LoVo (cell line): Measurements from ENCODE around the gene RLN3.

Experiments used
- DNase-seq: peaks from one replicate; pipeline ENCODE4 v3.0.0-alpha.2; 2016; ENCODE audit warnings: low spot score

The RLN3 gene

DNA sequence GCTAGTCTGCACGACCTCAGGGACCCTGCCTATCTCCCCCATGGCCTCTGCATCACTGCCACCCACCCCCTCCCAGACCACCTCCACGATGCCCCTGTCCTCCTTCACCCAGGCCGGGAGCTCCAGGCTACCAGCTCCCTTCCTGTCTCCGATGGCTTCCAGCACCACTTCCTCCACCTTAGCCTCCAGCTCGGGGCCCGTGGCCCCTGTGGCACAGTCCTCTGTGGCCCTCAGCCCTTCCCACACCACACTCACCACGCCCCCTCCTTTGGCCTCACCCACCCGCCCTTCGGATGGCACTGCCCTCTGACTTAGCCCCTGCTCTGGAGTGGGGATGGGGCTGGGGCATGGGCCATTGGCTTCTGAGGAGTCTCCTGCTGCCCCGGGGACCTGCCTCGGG lies 26.8 kb downstream of the RLN3 start:
- no peak for DNase-seq

DNA sequence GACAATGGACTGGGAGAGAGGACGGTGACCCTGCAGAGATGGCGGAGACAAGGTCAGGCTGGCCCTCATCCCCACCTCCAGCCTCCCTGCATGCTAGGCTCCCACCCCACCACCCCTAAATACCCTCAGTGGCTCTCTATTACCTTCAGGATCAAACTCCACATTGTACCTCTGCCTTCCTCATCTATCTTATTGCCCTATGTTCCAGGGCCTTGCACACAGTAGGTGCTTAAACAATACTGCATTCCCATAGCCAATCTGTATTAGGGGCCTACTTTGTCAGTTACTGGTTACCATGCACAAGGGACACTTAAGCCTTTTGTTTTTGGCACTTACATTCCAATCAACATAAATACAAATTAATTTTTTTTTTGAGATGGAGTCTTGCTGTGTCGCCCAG lies 27.4 kb downstream of the RLN3 start:
- no peak for DNase-seq

DNA sequence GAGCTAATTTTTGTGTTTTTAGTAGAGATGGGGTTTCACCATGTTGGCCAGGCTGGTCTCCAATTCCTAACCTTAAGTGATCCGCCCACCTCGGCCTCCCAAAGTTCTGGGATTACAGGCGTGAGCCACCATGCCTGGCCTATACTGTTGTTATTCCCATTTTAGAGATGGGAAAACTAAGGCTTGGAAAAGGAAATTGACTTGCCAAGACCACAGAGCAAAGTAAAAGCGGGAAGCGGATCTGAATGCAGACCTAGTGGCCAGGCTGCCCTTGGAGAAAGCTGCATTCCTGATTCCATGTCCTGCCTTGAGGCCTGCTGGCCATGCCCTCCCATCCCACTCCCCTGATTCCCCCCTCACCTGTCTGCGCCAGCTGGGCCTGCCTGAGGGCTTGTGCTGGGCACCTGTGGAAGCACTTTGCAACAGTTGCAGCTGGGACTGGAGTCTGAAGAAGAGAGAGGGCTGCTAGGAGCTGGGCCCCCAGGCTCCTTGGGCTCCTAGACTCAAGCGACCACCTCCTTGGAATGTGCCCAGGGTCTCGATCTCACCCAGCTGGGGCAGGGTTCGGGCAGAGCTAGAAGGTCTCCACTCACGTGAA lies 28.2 kb downstream of the RLN3 start:
- no peak for DNase-seq

DNA sequence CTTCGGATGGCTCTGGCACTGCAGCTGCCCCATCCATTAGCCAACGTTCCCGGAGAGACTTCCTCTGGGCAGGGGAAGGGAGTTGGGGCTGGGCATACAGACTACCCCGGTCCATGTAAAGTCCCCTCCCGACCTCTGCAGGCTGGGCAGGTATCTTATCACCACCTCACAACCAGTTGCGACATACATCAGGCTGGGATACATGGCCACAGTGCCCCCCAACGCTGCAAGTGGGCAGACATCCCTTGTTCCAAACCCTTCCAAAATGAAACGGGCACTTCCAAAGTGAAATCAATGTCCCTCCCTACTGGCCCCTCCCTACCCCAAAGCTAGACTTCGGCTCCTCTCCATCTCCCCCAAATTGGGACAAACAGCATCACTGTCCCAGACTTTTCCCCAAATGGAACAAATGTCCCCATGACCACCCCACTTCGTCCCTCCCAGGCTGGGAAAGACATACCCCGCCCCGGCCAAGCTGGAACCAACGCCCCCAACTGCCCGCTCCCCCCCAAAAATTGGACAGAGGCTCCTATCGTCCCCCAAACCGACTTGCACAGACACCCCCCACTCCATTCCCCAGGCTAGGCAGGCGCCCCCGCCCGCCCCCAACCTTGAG lies 28.9 kb downstream of the RLN3 start:
- DNase-seq, result no peak

DNA sequence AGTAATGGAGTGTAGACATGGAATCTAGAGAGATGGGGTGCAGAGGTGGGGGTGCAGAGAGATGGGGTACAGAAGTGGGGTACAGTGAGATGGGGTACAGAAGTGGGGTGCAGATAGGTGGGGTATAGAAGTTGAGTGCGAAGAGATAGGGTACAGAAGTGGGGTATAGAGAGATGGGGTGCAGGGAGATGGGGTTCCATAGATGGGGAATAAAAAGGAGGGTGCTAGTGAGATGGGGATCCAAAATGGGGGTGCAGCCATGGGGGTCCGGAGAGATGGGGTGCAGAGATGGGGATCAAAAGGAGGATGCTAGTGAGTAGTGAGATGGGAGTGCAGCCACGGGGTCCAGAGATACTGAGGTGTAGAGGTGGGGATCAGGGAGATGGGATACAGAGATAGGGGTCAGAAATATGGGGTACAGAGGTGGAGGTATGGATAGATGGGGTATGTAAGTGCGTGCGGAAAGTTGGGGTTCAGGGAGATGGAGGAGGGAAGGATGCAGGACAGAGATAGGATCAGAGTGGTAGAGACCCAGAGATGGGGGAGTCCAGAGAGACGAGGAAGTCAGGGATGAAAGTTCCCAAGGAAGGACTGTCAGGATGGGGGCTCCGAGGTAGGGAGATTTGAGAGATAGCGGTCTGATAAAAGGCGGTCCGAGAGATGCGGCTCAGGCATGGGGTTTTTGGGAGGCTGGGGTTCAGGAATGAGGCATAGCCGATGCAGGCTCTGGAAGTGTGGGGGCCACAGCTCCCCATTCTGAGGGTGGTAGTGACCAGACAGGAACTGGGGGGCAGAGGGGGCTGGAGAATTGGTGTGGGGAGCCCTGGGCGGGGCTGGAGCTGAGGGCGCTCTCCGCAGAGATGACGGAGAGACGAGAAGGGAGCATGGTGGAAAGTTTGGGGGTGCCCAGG lies 30.5 kb downstream of the RLN3 start:
- no peak for DNase-seq

DNA sequence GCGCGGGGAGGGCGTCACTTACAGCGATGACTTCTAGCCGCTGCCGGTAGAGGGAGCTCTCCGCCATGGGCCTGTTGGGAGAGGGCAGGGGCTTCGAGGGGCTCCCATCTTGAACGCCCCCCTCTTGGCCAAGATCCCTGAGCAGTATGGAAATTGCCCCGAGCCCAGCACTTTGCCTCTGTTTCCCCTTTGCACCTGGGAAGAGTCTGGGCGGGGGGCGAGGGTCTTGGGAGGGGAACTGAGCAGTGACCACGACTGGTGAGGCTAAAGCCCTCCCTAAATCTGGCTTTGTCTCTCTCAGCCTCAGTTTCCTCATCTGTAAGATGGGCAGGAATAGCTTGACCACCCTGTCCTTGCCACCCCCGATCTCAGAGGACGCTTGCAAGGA lies 31.1 kb downstream of the RLN3 start:
- DNase-seq, result no peak

DNA sequence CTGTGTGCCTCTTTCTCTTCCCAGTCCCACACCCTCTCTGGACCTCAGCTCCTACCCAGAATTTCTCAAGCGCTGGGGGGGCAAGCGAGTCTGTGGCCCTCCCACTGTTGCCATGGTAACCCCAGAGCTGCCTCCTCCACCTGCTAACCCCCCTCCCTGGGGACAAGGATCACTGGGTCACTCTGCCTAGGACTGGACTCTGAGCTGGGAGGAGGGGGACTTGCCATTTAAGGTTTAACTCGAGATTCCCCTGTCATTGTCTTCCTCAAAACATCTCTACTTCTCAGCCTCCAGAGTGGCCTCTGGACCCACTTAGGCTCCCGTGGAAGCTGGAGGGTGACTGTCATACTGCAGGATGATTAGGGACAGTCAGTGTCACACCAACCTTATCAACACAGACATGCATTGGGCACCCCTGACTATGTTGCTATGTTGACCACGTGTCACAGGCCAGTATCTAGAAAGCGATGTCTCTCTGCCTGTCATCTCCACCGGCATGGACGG lies 31.8 kb downstream of the RLN3 start:
- DNase-seq, result no peak

DNA sequence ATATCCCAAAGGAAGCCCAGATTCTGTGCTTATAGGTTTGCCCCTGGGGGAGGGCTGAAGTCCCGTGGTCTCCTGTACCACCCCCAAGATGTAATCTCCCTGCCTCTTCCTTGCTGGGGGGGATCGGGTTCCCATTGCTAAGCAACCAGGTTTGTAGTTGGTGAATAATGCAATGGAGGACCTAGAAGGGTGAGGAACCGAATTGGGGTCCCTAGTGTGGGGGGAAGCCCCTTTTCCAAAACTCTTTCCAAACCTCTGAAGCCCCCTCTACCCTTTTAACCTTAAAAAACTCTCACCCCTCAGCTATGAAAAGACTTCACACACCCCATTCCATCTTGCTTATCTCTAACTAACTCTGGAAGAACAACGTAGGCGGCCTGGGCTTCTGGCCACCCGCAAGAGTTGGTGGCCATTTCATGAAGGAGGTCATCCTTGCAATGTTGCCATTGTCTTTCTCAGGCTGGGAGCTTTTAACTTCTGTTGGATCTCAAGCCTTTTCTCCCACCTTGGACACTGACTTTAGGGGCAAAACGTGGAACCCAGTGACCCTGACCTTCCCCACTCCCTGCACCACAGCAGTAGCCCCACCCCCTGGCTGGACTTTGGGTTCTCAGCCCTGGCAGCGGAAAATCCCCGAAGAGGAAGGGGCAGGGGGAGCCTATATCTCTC lies 33.3 kb downstream of the RLN3 start:
- DNase-seq, result no peak

DNA sequence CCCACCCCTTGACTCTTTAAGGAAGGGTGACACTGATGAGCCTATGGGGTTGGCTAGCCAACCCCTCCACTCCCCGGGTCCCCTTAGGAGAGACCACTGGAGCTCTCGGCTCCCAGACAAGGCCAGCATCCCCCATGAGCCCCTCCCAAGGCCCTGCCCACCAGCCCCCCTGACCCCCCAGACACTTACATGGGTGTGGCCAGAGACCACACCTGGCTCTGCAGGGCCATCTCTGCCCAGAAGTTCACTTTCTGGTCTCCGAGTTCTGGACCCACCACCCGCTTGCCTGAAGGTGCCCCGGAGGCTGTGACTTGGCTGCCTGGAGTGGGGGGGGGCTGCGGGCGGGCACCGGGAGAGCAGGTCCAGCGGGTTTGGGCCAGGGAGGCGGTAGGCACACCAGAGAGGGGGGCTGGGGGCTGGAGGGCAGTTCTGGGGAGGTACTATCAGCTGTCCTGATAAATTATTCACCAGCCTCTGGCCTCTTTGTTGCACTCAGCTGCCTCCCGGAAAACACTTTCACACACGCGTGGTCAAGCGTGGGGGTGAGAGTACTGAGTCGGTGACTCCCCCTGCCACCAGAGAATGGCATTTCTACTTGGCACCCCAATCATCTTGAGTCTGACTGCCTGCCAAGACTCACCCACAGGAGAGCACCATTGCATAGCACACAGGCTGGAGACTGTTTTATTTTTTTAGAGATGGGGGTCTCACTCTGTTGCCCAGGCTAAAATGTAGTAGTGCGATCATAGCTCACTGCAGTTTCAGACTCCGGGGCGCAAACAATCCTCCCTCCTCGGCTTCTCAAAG lies 34.0 kb downstream of the RLN3 start, which contains the start of gene PALM3:
PALM3 (minus strand) TSS at position 326 of the 807 bp plus-strand sequence; CDS start at position 230, 96 bp downstream.
- no peak for DNase-seq

DNA sequence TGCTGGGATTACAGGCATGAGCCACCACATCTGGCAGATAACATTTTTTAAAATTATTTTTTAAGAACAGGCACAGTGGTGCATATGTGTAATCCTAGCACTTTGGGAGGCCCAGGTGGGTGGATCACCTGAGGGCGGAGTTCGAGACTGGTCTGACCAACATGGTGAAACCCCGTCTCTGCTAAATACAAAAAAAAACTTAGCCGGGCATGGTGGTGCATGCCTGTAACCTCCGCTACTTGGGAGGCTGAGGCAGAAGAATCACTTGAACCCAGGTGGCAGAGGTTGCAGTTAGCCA lies 34.6 kb downstream of the RLN3 start:
- no peak for DNase-seq

DNA sequence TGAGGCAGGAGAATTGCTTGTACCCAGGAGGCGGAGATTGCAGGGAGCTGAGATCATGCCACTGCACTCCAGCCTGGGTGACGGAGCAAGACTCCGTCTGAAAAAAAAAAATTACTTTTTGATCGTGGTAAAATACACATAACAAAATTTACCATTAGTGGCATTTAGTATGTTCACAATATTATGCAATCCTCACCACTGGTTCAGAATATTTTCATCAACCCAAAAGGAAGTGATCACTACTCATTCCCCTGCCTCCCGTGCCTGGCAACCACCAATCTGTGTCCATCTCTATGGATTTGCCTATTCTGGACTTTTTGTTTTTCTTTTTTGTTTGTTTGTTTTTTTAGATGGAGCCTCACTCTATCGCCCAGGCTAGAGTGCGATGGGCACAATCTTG lies 35.2 kb downstream of the RLN3 start:
- DNase-seq, result no peak

DNA sequence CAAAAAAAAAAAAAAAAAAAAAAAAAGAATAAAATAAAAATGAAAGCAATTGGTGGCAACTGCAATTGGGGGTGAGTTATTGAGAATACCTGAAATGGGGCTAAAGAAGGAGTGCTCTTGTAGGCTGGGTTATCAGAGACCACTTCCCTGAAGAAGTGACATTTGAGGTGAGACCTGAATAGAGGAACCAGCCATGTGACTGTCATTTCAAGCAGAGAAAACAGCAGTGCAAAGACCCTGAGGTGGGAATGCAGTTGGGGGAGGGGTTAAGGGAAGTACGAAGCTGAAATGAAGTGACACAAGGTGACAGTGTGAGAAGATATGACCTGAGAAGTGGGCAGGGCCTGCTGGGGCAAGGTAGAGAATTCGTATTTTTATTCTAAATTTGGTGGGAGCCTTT lies 38.2 kb downstream of the RLN3 start:
- no peak for DNase-seq

DNA sequence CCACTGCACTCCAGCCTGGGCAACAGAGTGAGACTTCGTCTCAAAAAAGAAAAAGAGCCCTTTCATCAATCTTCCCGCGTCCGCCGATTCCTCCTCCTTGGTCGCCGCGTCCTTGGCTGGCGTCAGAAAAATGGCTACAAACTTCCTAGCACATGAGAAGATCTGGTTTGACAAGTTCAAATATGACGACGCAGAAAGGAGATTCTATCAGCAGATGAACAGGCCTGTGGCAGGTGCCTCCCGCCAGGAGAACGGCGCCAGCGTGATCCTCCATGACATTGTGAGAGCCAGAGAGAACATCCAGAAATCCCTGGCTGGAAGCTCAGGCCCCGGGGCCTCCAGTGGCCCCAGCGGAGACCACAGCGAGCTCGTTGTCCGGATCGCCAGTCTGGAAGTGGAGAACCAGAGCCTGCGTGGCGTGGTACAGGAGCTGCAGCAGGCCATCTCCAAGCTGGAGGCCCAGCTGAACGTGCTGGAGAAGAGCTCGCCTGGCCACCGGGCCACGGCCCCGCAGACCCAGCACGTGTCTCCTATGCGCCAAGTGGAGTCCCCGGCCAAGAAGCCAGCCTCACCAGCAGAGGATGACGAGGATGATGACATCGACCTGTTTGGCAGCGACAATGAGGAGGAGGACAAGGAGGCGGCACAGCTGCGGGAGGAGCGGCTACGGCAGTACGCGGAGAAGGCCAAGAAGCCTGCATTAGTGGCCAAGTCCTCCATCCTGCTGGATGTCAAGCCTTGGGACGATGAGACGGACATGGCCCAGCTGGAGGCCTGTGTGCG lies 42.5 kb downstream of the RLN3 start:
- DNase-seq, result no peak

DNA sequence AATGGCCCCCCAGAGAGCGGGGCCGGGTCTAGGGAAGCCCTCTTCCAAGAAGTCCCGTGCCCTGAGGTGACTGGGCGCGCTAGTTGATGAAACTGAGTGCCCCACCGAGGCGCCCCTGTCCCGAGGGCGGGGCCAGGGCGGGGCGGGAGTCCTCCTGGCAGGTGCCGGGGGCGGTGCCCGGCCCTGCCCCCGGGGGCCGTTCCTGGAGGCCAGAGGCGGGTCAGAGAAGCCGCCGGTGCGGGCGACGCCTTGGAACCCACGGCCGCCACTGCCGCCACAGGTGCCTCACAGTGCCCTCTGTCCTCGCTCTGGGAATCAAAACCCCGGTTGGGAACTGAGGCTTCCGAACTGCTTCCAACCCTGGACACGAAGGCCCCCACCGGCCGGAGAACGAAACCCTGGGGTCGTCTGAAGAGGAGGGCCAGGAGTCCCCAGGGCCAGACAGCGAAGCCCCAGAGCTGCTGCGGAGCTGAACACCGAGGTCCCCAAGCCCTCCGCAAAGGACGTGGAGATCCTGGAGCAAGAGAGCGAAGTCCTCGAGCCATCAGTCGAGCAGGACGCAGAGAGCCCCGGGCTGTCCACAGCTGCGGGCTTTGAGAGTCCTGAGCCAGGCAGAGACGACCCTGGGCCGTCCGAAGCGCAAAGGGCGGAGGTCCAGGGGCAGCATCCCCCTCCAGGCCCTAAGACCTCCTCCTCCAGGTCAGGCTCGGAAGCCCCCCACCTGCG lies 44.8 kb downstream of the RLN3 start, which contains the start of gene MISP3:
MISP3 (plus strand) TSS at position 252 of the 726 bp plus-strand sequence. CDS start 524 bp downstream, outside the sequence.
- peak; percentile 66 for DNase-seq

DNA sequence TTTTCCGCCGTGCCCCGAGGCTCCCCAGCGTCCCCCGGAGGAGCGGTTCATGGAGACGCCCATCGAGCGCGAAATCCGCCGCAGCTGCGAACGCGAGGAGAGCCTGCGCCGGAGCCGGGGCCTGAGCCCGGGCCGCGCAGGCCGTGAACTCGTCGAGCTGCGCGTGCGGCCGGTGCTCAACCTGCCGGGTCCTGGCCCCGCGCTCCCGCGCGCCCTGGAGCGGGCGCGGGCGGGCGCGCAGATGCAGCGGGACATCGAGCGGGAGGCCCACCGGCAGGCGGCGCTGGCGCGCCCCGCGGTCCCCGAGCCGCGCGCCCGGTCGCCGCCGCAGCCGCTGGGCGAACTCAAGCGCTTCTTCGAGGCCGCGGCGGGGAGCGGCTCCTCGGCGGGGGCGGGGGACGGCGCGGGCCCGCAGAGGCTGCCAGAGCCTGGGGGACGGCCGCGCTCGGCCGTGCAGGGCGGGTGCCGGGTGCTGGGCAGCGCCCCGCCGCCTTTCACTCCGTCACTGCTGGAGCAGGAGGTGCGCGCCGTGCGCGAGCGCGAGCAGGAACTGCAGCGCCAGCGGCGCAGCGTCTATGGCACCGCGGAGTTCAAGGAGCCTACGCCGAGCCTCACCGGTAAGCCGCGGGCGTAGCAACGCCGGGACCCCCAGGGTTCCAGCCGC lies 45.4 kb downstream of the RLN3 start:
- DNase-seq, result peak; percentile 79

DNA sequence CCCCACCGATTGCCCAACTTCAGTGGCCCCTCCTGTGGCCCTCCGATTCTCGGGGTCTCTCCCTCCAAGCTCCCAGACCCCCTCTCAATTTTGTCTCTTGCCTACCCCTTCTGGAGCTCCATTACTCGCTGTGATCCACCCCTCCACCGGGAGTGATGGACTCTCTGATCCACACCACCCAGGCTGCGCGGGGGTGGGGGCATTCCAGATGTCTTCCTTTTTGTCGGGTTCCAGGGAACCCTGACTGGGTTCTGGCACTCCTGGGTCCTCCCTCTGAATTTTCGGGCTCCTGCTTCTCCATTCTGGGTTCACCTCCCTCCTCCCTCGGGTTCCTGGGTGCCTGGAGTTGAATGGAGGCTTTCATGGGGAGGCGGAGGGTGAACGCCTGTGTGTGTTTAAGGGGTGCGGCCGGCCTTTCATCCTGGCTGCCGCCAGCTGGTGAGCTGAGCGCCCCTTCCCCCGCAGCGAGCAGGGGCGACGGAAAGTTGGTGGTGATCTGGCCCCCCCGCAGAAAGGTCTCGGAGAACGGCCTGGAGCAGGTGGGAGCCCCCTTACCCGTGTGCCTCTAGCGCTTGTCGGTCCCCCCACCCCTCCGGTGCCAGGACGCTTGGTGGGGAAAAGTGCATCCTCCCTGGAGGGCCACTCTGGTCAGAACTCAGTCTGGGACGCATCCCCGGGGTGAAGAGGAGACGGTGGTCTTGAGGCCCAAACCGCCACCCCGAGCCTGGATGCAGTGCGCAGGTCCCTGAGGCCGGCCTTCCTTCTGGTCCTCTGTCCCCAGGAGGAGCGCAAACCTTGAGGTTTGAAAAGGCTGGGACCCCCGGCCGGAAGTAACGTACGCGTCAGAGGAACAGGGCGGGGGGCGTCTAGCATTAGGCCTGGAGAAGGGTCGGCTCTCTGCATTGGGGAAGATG lies 46.2 kb downstream of the RLN3 start:
- DNase-seq, result peak; percentile 38

DNA sequence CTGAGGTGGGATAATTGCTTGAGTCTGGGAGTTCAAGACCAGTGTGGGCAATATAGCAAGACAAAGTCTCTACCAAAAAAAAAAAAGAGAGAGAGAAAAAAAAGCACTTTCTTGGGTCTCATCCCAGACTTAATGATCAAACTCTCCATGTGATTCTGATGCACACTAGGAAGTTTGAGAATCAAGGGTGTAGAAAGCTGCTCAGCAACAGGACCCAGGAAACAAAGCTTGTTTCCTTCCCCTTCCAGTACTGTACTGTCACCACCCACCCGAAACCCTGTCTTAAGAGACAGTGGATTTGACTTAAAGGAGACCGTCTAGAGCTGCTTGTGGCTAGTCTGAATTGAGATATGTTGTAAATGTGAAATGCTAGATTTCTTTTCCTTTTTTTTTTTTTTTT lies 50.5 kb downstream of the RLN3 start:
- DNase-seq, result no peak
